GM21737 (cell line): ENCODE results near the gene ARL15.
"Not testable (repeated sequence)": the region's sequence is repeated elsewhere in the genome, so short reads cannot be mapped to it uniquely, and the experiment has no call there.

ENCODE experiments used
- ATAC-seq: cut with Tn5 transposase; IDR thresholded peaks from one replicate; pipeline ENCODE4 v1.9.1; 2021; ENCODE audit warnings: mild to moderate bottlenecking, moderate library complexity; ENCODE audit not compliant: unreplicated experiment

Gene ARL15

DNA sequence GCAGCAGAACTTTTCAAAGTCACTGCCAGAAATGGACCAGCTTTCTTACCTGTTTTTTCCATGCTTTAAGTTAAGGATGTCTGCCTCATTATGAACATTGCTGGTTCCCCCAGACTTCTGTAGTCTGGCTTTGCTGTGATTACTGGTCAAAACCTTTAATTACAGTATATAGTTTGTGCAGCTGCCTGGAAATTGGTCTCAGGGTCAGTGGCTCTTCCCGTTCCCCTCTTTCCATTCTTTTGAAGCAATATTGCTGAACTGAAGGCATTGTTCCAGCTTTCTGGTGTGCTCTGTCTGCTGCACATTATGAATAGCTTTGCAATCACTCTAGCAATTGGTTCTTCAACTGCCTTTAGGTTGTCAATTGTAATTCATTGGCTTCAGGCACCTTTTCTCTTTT, 206.5 kb downstream of the ARL15 start:
- ATAC-seq, result no peak

DNA sequence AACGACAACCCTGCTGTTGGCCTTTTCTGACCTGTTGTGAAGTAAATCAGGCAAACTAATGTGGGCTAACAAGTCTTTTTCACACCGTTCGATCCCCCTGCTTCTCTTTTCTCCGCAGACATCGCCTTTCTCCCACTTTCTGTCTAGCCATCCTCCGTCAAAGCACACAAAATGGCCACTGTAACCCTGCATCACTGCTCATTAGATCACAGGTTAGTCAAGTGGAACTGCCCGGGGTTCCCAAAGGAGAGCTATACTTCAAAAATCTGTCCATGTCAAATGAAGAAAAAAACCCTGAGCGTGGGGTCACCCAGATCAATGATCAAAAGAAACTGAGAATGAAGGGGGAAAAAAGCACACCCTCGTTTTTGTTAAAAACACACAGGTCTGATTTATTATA, 212.1 kb downstream of the ARL15 start:
- no peak for ATAC-seq

DNA sequence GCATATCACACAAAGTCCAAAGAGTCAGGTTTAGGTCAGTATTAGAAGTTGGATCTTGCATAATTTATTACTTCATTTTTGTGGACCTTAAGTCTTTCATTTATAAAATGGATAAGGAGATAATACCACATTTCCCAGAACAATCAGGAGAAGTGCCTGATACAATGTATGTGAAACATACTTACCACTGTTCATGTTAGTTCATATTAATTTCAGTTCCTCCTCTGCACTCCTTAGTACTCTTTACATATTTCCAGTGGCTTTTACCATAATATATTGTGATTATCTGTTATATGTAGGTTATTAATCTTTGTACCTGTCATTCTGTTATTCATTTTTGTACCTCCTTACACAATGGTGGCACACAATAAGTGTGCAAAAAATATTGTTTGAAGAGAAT, 214.4 kb downstream of the ARL15 start:
- no peak for ATAC-seq

DNA sequence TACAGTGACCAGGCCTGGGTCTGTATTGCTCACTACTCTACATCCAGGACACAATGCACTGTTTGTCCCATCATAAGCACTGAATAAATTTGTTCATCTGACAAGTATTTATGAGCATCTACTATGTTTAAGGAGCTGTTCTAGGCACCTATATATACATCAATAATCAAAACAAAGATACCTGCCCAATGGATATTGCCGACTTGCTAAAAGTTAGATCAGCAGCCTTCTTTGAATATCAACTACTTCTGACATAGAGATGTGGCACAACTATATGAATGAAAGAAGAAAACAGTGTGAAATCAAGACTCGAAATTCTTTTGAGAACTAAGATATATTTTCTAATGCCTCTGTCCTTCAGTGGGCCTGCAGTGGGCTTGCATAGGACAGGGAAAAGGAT, 215.7 kb downstream of the ARL15 start:
- ATAC-seq, result no peak

DNA sequence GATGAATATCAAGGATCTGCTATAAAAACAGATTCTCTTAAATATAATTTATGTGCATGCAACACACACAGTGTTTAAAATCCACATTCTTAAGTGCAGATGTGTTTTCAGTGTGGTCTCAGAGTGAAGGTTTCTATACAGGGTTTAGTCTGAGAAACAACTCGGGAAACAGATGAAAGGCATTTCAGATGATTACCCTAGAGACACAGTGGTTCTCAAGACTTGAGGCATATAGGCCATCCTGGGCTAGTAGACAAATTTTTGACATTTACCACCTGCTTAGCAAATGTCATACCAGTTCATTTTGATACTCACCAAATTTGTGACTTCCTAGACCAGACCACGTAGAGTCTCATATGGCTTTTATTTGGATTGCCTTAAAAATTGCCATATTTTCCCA, 216.5 kb downstream of the ARL15 start:
- no peak for ATAC-seq

DNA sequence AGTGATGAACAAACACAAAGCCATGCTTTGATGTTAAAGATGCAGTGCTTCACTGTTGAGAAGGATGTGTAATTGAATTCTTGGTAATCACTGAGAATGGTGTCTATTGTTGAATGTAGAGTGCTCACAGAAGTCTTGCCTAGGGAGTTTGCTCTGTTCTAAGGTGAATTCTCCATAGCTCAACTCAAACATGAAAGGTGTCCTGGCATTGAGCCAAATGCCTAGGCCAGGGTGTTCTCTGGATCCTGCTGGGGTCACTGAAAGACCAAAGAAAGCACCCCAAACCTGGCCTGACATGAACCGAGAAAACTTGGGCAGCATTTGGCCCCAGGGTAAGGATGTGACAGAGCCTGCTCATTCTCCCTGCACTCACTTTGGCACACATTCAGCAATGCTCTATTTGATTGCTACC, 217.3 kb downstream of the ARL15 start:
- no peak for ATAC-seq

DNA sequence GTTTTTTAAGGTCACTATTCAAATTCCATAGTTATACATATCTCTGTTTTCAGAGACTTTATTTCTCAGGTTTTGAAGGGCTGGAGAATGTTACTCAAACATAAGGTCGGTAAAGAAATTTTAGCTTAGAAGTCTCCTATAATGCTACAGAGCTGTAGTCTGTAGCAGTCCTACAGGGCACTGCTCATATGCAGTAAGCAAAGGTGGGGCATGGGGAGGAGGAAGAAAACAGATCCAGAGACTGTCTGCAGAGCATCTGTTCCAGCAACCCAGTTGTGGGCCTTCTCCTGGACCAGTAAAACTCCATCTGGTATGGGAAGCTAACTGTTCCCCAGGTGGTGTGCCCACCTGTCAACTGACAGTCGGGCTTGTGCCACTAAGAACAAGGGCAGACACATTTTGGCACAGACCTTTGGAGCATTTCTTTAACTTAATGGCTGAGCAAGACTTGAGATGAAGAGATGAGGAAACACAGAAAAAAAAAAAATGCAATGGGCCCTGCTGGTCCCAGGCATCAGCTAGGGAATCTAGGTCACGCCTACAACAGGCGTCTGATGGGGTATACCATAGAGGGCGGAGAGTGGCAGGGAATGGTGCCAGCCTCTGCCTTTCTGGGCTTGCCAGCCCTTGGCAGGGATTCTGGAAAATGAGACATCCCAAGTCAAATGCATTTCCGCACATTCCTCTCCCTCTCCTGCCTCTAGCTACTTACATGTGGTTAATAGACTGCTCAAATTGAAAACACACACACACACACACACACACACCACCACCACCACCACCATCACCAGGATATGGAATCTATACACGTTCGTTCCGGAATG, 218.9 kb downstream of the ARL15 start:
- ATAC-seq, result no peak

DNA sequence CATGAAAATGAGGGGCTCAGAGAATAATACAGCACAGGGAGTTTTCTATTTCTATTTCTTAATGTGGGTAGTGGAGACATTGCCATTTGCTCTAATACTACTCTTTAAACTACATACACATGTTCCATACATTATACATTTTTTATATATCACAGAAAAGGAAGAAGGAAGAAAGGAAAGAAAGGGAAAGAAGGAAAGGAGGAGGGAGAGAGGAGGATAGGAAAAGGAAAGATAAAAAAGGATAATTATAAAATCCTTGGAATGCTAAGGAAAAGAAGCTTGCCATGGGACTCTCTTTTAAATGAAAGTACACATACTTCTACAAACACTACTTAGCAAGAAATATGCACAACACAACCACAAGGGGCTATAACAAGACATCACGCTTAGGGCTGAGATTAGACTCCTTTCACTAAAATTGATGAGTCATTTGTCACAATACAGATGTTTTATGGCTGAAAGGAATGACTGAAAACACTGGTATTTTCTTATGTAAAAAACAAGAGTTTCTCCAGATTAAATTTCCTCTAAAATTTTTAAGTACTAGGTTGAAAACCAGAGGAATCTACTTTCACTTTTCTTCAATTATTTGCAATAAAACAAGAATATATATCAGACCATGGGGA, 219.8 kb downstream of the ARL15 start:
- ATAC-seq, result no peak

DNA sequence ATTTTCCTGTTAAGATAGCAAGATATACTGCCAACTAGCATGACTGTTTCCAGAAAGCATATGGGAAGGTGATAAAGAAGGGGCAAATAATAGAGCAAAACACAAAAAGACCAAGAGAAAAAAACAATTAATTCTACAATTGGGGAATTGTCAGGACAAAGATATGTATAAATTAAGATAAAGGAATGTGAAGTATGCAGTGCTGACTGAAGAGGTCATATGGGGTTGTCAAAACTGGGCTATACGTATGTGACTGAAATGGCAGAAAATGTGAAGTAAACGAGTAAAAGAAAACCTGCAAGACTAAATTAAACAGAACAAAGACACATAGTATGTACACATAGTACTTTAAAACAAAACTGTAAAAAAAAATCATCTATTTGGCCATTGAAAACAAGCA, 222.3 kb downstream of the ARL15 start:
- no peak for ATAC-seq

DNA sequence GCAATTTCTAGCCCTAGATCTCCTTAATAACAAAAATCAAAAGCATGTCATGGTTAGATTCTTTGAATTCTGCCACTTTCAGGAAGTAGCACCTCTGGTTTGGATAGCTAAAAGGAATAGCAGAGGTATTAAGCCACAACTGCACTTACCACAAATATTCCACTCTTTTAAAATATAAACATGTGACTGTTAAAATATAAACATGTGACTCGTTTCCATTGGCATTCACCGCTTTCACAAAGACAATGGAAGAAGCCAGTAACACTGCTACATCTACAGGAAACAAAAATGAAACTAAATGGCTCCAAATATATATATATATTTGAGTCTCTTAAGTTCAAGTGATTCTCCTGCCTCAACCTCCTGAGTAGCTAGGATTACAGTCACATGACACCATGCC, 222.9 kb downstream of the ARL15 start:
- no peak for ATAC-seq

DNA sequence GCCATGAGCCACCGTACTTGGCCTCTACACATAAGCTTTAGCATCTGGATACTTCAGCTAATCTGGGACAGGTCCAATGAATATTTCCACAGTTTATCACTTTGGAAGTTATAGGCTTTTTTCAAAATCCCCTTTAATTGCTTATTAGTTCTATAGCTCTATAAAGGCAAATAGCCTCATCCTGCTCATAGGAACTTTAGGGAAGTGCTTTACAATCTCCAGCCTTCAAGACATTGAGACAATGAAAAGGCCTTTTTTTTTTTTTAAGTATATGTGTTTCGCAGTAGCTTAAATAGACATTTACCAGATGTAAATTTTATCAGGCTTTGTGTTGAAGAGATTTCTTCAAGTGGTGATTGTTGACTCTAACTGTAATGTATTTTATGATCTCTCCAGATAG, 224.2 kb downstream of the ARL15 start:
- ATAC-seq, result no peak

DNA sequence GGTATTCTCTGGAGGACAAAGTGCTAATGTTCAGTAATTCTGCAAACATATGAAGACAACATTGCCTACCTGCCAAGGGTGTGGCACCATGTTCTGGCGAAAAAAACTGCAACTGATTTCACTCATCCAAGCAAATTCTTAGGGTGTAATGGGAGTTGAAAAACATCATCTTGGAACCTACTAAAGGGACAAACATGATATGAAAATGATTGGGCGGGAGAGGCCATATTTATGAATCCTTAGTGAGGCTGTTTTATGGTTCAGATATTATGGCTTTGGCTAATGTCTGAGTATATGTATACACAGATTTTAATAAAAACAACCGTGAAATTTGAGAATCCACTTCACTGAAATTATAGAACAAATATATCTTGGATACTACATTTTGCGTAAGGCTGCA, 225.7 kb downstream of the ARL15 start:
- no peak for ATAC-seq

DNA sequence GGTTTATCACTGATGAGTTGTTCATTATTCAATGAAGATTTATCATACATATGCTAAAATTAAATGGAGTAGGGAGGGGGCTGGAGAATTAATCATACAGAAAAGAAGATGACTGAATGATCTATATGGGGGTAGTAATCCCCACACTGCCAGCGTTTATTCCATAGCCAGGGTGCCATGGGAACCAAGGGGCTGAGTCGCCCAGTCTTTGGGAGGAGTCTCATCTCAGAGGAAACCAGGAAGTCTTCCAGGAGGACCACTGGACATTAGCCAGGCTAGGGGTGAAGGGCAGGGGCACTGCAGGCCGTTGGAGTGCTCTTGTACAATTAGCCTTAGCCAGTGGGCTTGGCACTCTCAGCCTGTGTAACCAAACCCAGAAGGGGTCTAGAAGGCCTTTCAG, 226.5 kb downstream of the ARL15 start:
- ATAC-seq, result no peak

DNA sequence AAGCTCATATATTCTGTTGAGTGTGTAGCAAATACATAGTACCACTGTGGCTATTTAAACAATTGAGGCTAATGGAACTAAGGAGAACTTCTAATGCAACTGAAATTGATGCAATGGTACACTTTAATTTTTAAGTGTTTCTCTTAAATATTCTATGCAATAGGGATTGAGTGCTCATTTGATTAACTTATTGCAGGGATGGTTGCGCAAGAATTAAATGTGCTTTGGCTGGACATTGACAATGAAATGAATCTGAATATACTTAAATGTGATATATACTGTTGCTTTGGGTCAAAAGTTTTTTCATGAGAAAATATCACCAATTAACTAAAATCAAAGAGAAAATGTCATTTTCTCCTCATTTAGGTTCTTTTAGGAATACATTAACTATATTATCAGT, 227.1 kb downstream of the ARL15 start:
- ATAC-seq, result no peak

DNA sequence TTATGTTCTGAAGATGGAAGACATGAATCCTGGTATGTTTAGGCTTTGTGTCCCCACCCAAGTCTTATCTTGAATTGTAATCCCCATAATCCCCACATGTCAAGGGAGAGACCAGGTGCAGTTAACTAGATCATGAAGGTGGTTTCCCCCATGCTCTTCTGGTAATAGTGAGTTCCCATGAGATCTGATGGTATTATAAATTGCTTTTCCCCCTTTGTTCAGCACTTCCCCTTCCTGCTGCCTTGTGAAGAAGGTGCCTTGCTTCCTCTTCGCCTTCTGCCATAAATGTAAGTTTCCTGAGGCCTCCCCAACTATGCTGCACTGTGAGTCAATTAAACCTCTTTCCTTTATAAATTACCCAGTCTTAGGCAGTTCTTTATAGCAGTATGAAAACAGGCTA, 229.0 kb downstream of the ARL15 start:
- ATAC-seq, result no peak

DNA sequence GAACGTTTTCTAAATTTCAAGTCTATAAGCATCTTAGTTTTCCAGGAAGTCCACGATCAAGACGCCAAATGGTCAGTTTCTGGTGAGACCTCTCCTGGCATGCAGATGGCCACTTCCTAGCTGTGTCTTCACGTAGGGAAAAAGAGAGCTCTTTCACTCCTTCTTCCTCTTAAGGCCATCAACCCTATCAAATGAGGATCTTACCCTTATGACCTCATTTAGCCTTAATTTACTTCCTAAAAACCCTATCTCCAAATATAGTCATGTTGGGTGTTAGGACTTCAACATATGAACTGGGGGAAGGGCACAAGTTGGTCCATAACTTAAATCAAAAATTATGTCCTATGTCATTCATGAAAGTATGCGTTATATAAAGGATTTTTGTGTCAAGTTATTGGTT, 229.5 kb downstream of the ARL15 start:
- no peak for ATAC-seq

DNA sequence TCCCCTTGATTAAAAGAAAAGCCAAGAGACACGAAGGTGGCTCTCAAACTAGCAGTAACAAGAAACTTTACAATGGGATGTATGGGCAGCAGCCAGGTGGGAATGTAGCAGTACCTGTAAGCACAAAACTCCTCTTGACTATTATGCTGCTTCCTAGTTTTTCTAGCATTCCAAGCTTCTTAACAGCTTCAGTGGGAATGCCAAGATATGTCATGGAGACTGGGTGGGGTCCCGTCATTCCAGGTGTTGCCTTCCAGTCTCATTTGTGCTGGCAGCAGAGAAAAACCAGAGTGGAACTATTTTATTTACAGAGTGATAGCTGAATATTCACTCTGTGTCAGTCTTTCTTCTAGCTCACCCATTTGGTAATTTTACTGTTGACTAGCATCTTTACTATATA, 236.6 kb downstream of the ARL15 start:
- ATAC-seq, result no peak

DNA sequence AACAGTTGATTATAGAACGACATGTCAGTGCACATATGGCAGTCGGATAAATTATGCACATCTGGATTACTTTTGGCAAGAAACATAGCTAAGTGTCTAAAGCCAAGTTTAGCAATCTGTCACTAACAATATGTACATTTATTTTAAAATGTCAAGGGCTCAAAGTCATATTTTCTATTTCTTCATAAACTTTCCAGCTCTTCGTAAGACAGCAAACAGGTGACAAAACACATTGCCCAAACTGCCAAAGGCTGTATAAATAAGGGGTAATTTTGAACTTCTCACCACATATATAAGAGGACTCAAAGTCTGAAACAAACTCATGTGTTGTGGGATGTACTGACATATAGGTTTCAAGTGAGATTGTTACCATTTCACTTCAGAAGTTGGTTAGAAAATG, 237.2 kb downstream of the ARL15 start:
- ATAC-seq, result no peak

DNA sequence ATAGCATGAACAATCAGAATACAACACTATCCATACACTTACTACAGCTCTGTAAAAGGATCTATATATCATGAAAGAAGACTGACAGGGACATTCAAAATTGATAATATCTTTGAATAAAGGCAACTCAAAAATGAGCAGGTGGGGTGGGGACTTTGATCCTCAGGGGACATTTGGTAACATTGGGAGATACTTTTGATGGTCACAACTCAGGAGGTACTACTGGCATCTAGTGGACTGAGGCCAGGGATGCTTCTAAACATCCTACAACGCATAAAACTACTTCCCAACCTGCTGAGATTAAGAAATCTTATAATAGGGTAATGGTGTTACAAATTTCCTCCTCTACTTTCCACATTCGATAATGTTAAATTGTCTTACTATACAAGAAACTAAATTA, 243.9 kb downstream of the ARL15 start:
- ATAC-seq, result no peak

DNA sequence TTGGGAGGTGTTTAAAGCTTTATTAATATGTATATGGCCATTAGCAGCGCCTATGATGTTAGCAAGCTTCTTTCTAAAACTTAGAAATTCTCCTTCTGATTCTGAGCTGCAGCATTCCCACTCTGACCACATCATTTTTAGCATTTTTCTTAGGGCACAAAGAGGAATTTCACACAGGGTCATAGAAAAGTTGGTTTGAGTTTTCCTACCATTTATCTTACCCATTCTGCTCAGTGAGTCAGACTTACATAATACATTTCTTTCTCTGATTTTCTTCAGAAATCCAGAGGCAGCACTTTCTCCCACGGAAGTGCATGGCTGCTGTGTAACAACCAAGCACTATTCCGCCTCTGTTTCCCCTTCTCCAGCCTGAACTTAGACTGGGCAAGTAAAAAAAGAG, 246.6 kb downstream of the ARL15 start:
- ATAC-seq, result no peak

DNA sequence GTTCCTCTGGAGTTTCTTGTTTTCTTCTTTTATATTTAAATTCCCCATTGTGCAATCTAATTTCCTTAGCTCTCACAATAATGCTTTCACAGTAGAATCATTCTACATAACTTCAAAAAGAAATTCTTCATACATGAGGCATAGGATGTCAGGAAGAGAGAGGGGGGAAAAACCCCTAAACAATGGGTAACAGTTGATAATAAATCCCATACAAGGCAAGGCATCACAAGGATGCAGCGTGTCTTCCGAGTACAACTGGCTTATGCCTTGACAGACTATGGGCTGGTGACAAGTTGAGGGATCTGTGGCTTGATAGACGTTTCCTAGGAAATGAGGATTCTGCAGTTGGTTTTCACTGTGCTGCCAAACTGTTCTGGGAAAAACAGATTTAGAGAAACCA, 247.4 kb downstream of the ARL15 start:
- ATAC-seq, result no peak

DNA sequence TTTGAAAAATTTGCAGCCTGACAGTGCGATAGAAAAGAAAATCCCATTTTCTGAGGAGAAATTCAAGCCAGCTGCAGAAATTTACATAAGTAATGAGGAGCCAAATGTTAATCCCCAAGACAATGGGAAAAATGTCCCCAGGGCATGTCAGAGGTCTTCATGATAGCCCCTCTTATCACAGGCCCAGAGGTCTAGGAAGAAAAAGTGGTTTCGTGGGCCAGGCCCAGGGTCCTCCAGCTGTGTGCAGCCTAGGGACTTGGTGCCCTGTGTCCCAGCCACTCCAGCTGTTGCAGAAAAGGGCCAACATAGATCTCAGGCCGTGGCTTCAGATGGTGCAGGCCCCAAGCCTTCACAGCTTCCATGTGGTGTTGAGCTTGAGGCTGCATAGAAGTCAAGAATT, 249.5 kb downstream of the ARL15 start:
- not testable (repeated sequence) for ATAC-seq

DNA sequence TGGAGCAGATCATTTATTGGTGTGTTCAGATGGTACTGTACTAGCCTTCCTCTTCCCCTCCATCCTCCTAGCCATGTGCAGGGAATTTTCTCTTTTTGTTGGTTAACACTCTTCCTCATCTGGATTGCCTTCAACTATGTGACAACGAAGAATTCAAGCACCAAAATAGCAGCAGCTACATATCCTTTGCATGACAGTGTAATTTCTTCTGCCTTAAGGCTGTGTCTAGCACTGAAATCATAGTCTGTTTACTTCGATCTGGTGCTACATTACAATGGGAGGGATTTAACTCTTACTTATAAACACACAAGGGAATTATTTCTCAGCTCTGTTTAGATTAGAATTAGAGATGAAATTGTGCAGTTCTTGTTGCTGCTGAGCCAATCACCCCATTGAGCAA, 260.4 kb downstream of the ARL15 start:
- ATAC-seq, result no peak
